Hindlimb muscle (tissue), 1 donor: ENCODE data around the gene HTT-AS. TPM values are rescaled to one million over a fixed set of nuclear protein-coding genes. Genes with fewer than 3 reads are reported as not detected.

ENCODE experiments used
- DNase-seq: peaks from one replicate; pipeline ENCODE4 v3.0.0-alpha.2; 2013
- polyA plus RNA-seq: library from polyadenylated mRNA; unstranded; fragments of 120-200 nt; gene quantifications from one replicate; pipeline ENCODE4 v1.2.1, GENCODE V29; 2013; ENCODE audit not compliant: insufficient read length

Gene HTT-AS
- polyA plus RNA-seq, 1 donor: not detected

DNA sequence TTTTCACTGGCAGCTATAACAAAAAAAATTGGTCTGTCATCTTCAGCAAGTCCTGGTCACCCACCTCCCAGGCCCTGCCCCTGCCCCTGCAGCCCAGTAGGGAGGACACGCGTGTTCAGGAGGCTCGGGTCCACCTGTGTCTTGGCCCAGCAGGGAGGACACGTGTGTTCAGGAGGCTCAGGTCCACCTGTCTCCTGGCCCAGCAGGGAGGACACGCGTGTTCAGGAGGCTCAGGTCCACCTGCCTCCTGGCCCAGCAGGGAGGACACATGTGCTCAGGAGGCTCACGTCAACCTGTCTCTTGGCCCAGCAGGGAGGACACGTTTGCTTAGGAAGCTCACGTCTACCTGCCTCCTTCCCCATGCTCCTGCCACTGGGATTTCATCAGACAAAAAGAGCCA is 44.9 kb downstream of the HTT-AS start:
- no peak for DNase-seq

DNA sequence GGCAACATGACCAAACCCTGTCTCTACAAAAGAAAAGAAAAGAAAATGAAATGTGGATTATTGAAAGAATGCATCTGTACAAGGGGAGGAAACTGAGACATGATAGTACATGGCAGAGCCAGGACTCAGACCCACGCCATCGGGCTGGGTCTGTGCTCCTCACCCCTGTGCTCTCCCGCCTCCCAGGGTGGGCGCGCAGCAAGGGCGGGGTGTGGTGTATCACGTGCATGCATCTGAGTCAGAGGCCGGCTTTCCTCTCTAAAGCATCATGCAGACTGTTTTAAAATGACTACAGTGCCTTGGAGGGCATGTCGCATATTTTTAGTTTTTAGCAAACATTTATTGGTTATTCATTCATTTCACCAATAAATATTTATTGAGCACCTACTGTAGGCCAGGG is 47.8 kb downstream of the HTT-AS start:
- no peak for DNase-seq

DNA sequence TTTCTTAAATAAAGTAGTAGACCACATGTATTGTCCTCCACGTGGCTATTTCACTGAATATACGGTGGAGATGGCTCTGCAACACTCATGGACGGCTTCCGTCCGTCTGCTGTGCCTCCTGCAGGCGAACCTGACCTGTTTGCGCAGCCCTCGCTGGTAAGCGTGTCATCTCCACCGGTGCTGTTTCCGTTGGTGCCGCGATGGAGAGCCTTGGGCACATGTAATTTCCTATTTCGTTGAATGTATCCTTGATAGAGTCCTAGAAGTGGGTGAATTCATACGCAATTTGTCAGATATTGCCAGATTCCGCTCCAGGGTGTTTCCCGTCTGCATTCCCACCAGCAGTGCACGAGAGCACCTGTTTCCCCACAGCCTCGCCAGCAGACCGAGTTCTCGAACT is 48.5 kb downstream of the HTT-AS start:
- no peak for DNase-seq

DNA sequence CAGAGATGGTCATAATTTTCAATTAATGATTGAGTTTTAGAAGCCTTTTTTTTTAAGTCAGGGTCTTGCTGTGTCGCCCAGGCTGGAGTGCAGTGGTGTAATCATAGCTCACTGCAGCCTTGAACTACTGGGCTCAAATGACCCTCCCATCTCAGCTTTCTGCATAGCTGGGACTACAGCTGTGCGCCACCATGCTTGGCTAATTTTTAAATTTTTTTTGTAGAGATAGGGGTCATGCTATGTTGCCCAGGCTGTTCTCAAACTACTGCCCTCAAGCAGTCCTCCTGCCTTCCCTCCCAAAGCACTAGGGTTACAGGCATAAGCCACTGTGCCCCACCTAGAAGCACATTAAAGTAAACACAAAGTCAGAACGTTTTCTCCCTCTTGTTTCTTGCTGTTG is 51.7 kb downstream of the HTT-AS start:
- DNase-seq: no peak

DNA sequence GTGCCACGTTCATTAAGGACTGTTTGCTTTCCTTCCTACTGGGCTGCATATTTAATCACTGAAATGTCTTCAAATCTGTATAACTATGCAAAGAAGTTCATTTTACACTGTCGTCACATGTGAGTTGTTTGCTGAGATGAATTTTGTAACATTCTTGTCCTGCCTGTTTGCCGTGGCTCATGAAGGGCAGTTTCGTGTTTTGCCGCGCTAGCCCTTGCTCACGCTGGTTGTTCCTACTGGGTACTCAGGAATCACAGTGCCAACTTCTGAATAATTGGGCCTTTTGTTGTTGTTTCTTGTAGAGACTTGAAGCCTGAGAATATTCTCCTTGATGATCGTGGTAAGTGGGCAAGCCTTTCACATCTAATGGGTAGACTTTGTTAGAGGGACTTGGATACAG is 52.2 kb downstream of the HTT-AS start:
- no peak for DNase-seq

DNA sequence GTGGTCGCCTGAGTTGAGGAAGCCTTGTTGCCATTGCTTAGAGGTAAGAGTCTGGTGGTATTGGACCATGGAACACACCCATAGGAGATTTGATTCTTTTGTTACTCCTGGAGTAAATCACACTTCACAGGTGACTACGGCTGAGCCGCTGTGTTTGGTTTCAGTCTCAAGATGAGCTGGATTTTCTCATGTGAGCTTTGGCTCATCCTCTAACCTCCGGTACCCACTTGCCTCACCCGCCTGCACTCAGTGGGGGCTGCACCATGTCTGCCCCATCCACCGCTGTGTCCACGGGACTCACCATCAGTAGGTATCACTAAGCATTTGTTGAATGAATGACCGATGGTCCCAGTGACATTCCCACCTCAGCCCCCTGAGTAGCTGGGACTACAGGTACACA is 52.7 kb downstream of the HTT-AS start:
- no peak for DNase-seq

DNA sequence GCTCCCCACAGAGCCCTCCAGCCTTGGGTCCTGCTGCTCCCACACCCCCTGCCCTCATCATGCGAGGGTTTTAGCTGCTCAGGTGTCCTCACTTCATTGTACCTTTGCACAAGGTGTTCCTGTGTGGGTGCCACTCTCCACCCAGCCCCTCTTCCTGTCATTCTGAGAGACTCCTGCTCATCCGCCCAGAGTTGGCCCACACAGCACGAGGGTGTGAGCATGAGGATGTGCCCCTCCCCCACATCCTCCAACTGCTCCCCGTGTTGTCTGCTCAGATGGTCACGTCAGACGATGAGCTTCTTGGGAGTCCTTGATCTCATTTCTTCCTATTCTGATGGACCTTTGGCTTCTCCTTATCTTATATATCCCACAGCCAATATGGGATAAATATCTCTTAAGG is 53.2 kb downstream of the HTT-AS start:
- no peak for DNase-seq

DNA sequence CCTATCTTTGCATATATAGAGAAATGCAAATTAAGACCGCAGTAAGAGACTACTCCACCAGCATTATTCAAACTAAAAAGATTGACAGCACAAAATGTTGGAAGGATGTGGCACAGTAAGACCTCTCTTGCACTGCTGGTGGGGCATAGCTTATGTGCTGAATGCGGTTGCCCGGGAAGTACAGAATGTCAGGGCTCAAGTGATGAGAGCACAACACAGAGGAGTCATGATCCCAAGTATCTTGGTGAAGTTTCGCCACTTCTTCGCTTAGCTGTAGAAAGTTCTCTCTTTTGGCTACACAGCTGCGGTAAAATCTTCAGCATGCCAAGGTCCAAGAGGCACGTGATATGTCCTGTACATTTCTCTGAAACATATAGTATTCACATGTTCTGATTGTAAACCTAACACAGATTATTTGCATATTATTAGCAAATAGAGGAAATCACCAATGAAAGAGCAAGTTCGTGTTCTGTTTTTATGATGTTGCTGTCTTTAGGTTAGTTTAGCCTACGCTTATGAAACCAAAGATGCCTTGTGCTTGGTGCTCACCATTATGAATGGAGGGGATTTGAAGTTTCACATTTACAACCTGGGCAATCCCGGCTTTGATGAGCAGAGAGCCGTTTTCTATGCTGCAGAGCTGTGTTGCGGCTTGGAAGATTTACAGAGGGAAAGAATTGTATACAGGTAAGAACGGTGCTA is 55.0 kb downstream of the HTT-AS start:
- DNase-seq: no peak

DNA sequence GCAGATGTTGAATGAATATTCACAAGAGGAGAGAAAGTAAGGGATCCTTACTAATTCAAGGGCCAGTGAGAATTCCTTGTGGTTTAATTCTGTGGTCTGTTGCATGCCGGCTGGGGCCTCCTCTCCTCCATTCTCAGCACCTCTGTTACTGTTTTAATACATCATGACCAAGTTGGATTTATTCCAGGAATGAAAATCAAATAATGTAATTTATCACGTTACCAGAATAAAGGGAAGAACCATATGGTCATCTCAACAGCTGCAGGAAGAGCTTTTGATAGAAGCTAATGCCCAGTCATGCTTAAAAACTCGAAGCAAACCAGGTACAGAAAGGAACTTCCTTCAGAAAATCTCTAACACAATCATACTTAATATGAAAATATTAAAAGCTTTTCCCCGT is 56.8 kb downstream of the HTT-AS start:
- no peak for DNase-seq

DNA sequence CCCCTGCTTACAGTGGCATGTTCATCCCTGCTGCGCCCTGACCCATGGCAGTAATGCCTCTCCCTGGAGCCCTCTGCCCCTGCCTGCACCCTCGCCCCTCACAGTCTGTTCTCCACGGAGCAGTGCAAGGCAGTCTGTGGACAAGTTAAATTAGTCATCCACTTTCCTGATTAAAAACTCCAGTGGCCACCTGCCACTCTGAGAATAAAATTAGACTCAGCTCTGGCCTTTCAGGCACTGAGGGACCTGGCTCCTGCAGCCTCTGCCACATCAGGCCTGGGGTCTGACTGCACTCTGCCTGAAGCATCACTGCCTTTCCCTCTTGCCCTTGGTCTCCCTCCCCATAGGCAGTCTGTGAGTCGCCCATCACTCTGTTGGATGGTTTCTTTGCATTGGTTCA is 57.4 kb downstream of the HTT-AS start:
- no peak for DNase-seq

DNA sequence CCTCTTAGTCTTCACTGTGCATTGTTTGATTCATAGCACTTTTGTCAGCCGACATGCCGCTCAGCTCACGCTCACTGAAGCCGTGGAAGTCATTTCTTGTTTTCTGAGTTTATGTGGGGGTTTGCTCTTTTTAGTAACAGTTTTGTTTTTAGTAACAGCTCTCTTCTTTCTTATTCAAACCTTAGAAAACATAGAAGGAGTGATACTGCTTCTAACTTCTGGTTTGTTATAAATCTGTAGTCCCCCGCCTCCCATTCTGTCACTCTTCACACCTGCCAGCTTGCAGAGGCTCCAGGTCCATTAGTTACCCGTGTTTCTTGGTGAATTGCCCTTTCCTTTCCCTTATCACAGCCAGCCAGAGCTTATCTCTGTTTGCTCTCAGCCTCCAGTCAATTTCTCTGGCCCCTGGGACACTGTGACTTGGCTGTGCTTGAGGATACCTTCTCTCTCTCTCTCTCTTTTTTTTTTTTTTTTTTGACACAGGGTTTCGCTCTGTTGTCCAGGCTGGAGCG is 60.4 kb downstream of the HTT-AS start:
- no peak for DNase-seq

Other genes with a start within 250 kb of the HTT-AS start
- gene ADD1, start 230.7 kb downstream of the HTT-AS start, polyA plus RNA-seq: 205 TPM
- 27.0 TPM for gene NOP14, start 111.1 kb downstream of the HTT-AS start, polyA plus RNA-seq
- gene GRK4, start 111.0 kb downstream of the HTT-AS start, polyA plus RNA-seq: 11.2 TPM
- 32.0 TPM for gene HTT, start 143 bp upstream of the HTT-AS start, polyA plus RNA-seq
- 1.0 TPM for gene MSANTD1, start 174.6 kb upstream of the HTT-AS start, polyA plus RNA-seq
- 48.7 TPM for gene RGS12, start 218.5 kb upstream of the HTT-AS start, polyA plus RNA-seq